Kidney epithelial cell (primary cell): ENCODE data around the gene CHI3L2. TPM values are rescaled to one million over a fixed set of nuclear protein-coding genes. Genes with fewer than 3 reads are reported as not detected.

Experiments used
- DNase-seq: peaks from one replicate; pipeline ENCODE4 v3.0.0-alpha.2; 2010; ENCODE audit warnings: low read depth
- H3K27me3 ChIP-seq: 2 replicates; pipeline ENCODE4 v1.6.0; 2011; ENCODE audit warnings: low read length; ENCODE audit not compliant: control insufficient read depth, insufficient read depth
- H3K36me3 ChIP-seq: 2 replicates; pipeline ENCODE4 v1.5.1; 2011; ENCODE audit warnings: low read length; ENCODE audit not compliant: control insufficient read depth, insufficient read depth
- H3K4me3 ChIP-seq: 2 replicates; pipeline ENCODE4 v1.5.1; 2011; ENCODE audit warnings: low read depth, mild to moderate bottlenecking, control low read depth, low read length
- total RNA-seq: library from RNA; depleted of rRNA; stranded (reverse); fragments of >200 nt; gene quantifications from 2 replicates; pipeline ENCODE4 v1.2.3, GENCODE V29; 2015
- TF ChIP-seq, protein P1 (sequence below): IDR thresholded peaks from 2 replicates; pipeline ENCODE4 v1.5.1; 2011; ENCODE audit warnings: mild to moderate bottlenecking, moderate library complexity, low read length, control low read depth, inconsistent platforms; ENCODE audit not compliant: insufficient read depth, poor library complexity, severe bottlenecking

CHI3L2 gene
- total RNA-seq, 1 donor from 2014 or later: 3.2 TPM

DNA sequence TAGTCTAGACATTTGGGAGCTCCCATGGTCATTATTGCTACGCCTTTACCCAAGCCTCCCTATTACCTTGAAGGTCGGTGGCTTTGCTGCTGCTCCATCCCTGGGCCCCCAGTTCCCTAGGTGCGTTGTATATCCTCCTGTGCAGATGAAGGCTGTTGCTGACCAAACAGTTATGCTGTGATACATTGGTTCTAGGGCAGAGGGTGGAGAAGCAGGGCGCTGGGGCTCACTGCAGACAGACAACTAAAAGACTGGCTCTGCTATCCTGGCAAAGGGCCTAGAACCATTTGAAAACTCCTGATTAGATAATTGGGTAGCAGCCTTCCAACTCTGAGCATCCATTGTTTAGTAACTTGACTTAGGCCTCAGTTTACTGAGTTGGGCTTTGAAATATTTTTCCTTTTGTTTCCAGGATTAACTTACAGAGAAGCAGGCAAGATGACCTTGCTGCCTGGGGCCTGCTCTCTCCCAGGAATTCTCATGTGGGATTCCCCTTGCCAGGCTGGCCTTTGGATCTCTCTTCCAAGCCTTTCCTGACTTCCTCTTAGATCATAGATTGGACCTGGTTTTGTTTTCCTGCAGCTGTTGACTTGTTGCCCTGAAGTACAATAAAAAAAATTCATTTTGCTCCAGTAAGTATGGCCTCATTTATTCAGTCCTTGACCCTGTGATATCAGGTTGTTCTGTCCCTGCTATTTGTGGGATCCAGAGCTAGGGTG is 15.5 kb downstream of the CHI3L2 start:
- TF ChIP-seq, protein P1, sequence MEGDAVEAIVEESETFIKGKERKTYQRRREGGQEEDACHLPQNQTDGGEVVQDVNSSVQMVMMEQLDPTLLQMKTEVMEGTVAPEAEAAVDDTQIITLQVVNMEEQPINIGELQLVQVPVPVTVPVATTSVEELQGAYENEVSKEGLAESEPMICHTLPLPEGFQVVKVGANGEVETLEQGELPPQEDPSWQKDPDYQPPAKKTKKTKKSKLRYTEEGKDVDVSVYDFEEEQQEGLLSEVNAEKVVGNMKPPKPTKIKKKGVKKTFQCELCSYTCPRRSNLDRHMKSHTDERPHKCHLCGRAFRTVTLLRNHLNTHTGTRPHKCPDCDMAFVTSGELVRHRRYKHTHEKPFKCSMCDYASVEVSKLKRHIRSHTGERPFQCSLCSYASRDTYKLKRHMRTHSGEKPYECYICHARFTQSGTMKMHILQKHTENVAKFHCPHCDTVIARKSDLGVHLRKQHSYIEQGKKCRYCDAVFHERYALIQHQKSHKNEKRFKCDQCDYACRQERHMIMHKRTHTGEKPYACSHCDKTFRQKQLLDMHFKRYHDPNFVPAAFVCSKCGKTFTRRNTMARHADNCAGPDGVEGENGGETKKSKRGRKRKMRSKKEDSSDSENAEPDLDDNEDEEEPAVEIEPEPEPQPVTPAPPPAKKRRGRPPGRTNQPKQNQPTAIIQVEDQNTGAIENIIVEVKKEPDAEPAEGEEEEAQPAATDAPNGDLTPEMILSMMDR: no peak
- Histone ChIP-seq H3K27me3 (no peaks in the 10 kb centered on the region), H3K36me3 (no peaks in the 10 kb centered on the region), H3K4me3 (no peak overlapping the region)
- DNase-seq: no peak

DNA sequence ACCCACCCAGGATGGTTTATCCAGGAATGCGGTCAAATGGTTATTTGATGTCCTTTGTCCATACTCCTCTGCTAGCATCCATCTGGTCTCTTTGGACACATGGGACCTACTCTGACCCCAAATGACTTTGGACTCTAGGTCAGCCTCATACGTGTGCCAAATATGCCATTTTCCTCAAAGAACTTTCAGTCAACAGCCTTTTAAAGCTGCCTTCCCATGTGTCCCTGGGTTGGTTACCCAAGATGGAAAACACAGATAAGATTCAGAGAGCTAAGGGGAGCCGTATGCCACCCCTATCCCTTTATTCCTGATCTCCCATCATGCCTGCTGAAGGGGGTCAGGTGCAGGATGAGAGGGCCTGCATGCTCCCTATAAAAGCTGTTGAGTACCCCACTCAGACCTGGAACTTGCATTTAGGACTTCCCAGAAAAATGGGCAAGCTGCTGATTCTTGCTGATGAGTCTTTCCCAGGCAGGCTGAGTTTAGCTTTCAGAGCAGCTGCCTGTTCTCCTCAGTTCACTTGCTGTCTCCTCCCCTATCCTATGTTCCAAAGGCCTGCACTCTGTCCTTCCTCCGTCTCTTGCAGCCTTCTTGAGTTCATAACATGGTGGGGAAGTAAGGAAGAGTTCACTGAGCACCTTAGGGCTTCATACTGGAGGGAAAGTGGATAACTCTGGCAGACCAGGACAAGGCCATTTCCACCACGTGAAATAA is 19.8 kb downstream of the CHI3L2 start:
- Histone ChIP-seq H3K4me3 (no peak overlapping the region), H3K27me3 (peaks cover 5% of the 10 kb centered on the region), H3K36me3 (no peaks in the 10 kb centered on the region)
- no peak for DNase-seq
- TF ChIP-seq, protein P1: no peak

DNA sequence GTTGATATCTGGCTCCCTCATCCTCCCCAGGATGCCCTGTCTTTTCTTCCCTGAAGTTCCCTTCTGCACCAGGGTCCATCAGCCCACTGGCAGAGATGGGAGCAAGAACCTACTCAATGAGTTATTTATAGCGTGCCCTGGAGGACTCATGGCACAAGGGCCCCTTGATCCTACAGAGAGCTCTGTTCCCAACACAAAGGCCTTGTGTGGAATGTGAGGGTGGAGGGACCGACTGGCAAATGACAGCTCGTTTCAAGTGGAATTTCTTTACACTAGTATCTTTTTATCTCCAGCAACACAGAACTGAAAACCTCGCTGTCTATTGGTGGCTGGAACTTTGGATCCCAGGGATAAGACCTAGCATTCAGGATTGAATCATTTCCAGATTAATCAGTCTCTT is 22.4 kb downstream of the CHI3L2 start:
- Histone ChIP-seq H3K27me3 (peaks cover 5% of the 10 kb centered on the region), H3K36me3 (no peaks in the 10 kb centered on the region), H3K4me3 (no peak overlapping the region)
- no peak for DNase-seq
- TF ChIP-seq, protein P1: no peak

DNA sequence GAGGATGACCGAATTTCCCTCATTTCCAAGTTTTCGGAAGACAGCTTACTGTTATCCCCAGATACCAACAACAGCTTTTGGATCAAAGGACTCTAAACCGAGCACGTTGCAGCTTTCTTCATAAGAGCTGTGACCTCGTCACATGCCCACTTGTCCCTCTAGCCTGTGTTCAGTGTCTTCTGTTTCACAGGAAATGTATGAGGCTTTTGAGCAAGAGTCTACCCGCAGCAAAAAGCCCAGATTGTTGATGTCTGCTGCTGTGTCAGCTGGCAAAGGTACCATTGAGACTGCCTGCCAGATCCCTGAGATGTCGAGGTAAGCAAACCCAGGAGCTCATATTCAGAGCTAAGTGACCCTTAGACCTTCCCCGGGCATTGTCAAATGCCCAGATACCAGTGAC is 24.1 kb downstream of the CHI3L2 start:
- no peak for DNase-seq
- Histone ChIP-seq H3K36me3 (no peaks in the 10 kb centered on the region), H3K27me3 (peaks cover 5% of the 10 kb centered on the region), H3K4me3 (no peak overlapping the region)
- TF ChIP-seq, protein P1: no peak

DNA sequence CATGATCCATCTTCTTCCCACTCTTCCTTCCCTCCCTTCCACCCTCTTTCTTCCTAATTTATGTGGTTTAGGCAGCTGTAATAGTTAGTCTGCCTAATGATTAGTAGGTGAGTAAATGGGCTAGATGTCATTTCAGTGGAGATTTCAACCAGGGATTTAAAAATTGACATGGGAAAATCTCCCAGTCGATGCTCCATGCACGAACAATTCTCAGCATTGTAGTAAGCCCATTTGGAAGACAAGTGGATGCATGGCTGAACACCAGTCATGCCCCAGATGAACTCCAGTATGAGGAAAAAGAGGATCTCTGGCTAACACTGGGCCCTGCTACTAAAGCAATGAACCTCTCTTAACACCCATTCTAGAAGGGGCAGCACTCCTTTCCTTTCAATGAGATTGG is 25.3 kb downstream of the CHI3L2 start:
- TF ChIP-seq, protein P1: no peak
- H3K27me3 ChIP-seq: peaks cover 8% of the 10 kb centered on the region
- no peaks in the 10 kb centered on the region for H3K36me3 ChIP-seq
- H3K4me3 ChIP-seq: no peak overlapping the region
- DNase-seq: no peak
